Astrocyte of the spinal cord (primary cell): ENCODE measurements around the gene KIAA0319L.

Experiments
- DNase-seq: peaks from one replicate; pipeline ENCODE4 v3.0.0; 2011; ENCODE audit warnings: low read depth, low spot score
- H3K4me3 ChIP-seq: 2 replicates; pipeline ENCODE4 v1.5.1; 2011; ENCODE audit warnings: low read depth, mild to moderate bottlenecking, low read length, moderate library complexity
- in situ Hi-C: cut with HindIII; loops from 2 replicates; pipeline ENCODE4 v1.10.0; 2017; ENCODE audit warnings: low sequenced_read_pairs
- TF ChIP-seq, protein P1 (sequence below): IDR thresholded peaks from 2 replicates; pipeline ENCODE4 v1.5.1; 2012; ENCODE audit warnings: low read depth, mild to moderate bottlenecking, low read length, inconsistent platforms

The KIAA0319L gene

DNA sequence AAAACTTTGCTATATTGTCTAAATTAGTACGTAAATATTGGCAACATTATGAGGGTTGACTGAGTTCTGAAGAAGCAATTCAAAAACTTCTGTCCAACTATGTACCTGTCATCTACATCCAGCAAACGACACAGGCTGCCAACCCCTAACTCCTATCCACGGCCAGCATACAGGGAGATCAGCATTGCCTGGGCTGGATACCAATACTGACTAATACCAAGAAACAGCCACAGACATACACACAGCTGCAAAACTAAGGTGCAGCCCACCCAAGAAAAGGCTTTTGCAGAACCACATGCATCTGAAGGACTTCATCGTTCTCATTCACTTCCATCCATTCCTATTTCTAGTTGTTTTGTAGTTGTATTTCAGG lies 2.0 kb downstream of the KIAA0319L start:
- no peak overlapping the region for H3K4me3 ChIP-seq
- in situ Hi-C loops, result no loop called here
- TF ChIP-seq, protein P1, sequence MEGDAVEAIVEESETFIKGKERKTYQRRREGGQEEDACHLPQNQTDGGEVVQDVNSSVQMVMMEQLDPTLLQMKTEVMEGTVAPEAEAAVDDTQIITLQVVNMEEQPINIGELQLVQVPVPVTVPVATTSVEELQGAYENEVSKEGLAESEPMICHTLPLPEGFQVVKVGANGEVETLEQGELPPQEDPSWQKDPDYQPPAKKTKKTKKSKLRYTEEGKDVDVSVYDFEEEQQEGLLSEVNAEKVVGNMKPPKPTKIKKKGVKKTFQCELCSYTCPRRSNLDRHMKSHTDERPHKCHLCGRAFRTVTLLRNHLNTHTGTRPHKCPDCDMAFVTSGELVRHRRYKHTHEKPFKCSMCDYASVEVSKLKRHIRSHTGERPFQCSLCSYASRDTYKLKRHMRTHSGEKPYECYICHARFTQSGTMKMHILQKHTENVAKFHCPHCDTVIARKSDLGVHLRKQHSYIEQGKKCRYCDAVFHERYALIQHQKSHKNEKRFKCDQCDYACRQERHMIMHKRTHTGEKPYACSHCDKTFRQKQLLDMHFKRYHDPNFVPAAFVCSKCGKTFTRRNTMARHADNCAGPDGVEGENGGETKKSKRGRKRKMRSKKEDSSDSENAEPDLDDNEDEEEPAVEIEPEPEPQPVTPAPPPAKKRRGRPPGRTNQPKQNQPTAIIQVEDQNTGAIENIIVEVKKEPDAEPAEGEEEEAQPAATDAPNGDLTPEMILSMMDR, result no peak
- no peak for DNase-seq

DNA sequence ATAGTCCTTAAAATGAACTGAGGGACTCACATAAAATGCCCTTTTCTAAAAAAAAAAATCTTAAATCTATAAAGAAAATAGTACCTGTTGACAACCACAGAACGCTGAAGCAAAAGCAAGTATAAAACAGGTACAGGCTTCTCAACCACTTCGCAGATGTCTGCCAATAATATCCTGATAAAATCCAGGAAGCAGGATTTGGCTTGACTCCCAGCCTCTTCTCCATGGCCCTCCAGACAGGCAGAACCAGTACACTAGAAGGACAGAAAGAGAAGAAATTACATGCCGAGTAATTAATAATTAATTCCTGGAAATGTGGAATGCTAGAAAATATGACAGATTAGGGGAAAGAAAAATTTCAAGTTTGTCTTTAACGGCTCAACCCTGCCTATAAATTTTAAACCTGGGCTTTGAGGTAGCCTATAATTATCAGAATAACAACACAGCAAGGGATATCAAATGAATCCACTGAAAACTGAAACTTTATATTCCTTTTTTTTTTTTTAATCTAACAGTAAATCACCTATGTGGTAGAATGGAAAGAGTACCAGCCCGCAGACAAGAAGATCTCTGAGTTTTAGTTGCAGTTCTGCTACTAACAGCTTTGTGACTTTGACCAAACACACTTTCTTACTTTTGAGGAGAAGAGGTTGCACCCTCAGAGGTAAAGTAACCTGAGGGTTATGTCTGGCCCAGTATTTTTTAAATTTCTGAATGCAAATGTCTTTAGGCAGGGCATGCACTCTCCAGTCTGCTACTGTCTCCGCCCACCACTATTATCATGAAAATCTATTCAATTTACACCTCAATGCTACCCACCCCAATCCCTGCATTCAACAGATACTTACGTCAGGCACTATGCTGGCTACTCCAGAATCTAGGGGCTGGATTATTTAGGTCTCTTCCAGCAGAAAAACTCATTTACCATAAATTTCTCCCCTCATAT lies 2.7 kb downstream of the KIAA0319L start:
- TF ChIP-seq, protein P1, result no peak
- in situ Hi-C loops, result no loop called here
- no peak for DNase-seq
- no peak overlapping the region for H3K4me3 ChIP-seq

DNA sequence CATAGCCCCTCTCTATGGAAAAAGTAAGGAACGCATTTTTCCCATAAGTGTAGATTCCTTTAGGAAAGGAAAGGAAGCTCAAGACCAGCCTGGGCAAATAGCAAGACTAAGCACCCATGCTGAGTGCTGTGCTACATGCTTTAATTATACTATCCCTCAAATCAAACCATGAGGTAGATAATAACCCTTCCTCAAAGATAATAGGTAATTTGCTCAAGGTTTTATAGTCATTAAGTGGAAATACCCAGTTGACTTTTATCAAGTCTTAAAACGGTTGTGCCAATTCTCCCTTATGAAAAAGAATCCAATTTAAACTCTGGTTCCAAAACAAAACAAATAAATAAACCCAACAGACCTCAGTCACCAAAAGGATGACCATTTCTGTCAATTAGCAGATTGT lies 3.4 kb downstream of the KIAA0319L start:
- TF ChIP-seq, protein P1, result no peak
- in situ Hi-C loops, result no loop called here
- H3K4me3 ChIP-seq, result no peak overlapping the region
- no peak for DNase-seq

DNA sequence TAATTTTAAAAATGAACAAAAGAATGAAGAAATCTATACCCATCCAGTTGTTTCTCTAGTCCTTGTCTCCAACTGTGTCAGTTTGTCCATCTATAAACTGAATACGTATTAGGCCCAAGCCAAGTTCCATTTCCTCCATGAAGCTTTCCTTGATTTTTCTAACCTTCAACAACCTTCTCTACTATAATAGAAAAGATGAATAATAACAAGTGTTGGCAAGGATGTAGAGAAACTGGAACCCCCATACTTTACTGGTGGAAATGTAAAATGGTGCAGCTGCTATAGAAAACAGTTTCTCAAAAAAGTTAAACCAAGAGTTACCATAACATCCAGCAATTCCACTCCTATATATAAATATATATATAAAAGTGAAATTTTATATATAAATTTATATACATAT lies 10.6 kb downstream of the KIAA0319L start:
- TF ChIP-seq, protein P1, result no peak
- no peak for DNase-seq
- in situ Hi-C loops, result no loop called here
- H3K4me3 ChIP-seq, result no peak overlapping the region

DNA sequence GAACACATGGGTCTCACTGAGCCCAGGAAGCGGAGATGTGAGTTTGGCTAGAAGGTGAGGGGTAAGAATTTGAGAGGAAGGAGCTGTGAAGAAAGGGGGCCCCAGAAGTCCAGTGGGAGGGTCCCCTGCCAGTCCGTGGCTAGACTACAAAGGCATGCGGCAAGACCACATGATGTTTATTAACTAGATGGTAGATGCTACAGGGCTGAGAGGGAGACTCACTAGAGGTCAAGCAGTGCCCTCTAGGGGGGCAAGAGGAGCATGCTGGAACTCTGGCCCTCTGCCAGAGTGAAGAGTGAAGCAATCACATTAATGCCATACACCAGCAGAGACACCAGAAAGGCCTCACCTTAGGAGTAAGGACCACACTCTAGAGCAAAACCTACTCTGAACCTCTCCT lies 12.2 kb downstream of the KIAA0319L start:
- no peak for DNase-seq
- H3K4me3 ChIP-seq, result no peak overlapping the region
- TF ChIP-seq, protein P1, result peak; percentile 17
- in situ Hi-C loops, result no loop called here

DNA sequence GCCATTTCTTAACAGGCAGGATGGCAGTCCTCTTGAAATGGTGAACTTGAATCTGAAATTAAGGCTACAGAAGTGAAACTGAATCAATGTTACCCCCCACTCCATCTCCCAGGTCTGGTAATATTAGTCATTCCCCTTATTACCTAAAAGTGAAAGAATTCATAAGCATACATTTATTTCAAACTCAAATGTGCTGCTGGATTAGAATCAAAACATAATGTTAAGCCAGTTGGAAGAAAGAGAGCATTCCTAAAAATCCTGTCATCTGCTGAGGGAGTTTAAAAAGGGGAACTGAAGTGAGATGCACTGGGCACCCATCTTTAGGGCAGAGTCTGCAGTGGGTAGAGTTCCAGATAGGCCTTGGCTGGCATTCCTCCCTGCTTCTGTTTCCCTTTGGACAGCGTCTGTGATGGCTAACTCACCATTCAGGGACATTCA lies 17.4 kb downstream of the KIAA0319L start:
- TF ChIP-seq, protein P1, result no peak
- peak; percentile 64 for DNase-seq
- in situ Hi-C loops, result no loop called here
- no peak overlapping the region for H3K4me3 ChIP-seq
